MCF 10A (cell line): ENCODE results near the gene H6PD. TPM values are rescaled to one million over a fixed set of nuclear protein-coding genes. Genes with fewer than 3 reads are reported as not detected.

ENCODE experiments used
- BruUV-seq: library from RNA; stranded (reverse); fragments of 400-500 nt; replicated peaks from 2 replicates; lab custom pipeline; 2021; lab: Mats Ljungman, UMichigan
- CTCF ChIA-PET: fragments of 300-600 bp; sonication (Branson Sonifier 250); formaldehyde crosslinking; extraction: SDS; loops from one replicate; lab custom pipeline; 2021; ENCODE audit warnings: antibody characterized with exemption, inconsistent platforms; lab: Yijun Ruan, JAX
- POLR2A ChIA-PET: fragments of 300-600, 350-650 bp; sonication (Branson Sonifier 250); formaldehyde crosslinking; extraction: SDS; loops from one replicate; lab custom pipeline; 2020; ENCODE audit warnings: antibody characterized with exemption, inconsistent platforms; lab: Yijun Ruan, JAX
- DNase-seq: peaks from one replicate; pipeline ENCODE4 v3.0.0-alpha.2; 2018; ENCODE audit not compliant: unreplicated experiment
- H3K27ac Mint-ChIP-seq: one replicate; pipeline ENCODE4 v1.8.0; 2022; ENCODE audit warnings: mild to moderate bottlenecking, low read depth, mixed read lengths; ENCODE audit not compliant: unreplicated experiment
- H3K27me3 Mint-ChIP-seq: one replicate; pipeline ENCODE4 v1.8.0; 2022; ENCODE audit warnings: mixed read lengths; ENCODE audit not compliant: insufficient read depth, unreplicated experiment
- H3K36me3 Mint-ChIP-seq: one replicate; pipeline ENCODE4 v1.8.0; 2022; ENCODE audit warnings: mild to moderate bottlenecking, moderate library complexity, mixed read lengths; ENCODE audit not compliant: insufficient read depth, unreplicated experiment
- H3K4me1 Mint-ChIP-seq: one replicate; pipeline ENCODE4 v1.8.0; 2022; ENCODE audit warnings: mixed read lengths; ENCODE audit not compliant: insufficient read depth, unreplicated experiment
- H3K4me3 Mint-ChIP-seq: one replicate; pipeline ENCODE4 v1.8.0; 2022; ENCODE audit warnings: mild to moderate bottlenecking, moderate library complexity, mixed read lengths; ENCODE audit not compliant: unreplicated experiment
- H3K9me3 Mint-ChIP-seq: one replicate; pipeline ENCODE4 v1.8.0; 2022; ENCODE audit warnings: mixed read lengths; ENCODE audit not compliant: unreplicated experiment
- CTCF ChIP-seq: fragments of 200-600 bp; IDR thresholded peaks from one replicate; pipeline ENCODE4 v1.8.0; 2022; ENCODE audit warnings: antibody characterized with exemption, mild to moderate bottlenecking; ENCODE audit not compliant: unreplicated experiment
- intact Hi-C: fragments of 100-400 bp; cut with micrococcal nuclease; formaldehyde crosslinking; loops from 2 replicates; pipeline ENCODE4 v1.14.1; 2022
- total RNA-seq: library from RNA; stranded (reverse); gene quantifications from 2 replicates; pipeline ENCODE4 v1.2.3, GENCODE V29; 2022

H6PD gene
- total RNA-seq, 1 experiment from 2014 or later = 23.6 TPM

GRCh38 chr1:9225411-9225785, 9.2 kb upstream of the H6PD start:
- Mint-ChIP-seq H3K27ac (no peak overlapping the region), H3K4me3 (no peak overlapping the region), H3K27me3 (no peaks in the 10 kb centered on the region), H3K36me3 (no peaks in the 10 kb centered on the region), H3K4me1 (peaks cover 4% of the 10 kb centered on the region), H3K9me3 (peaks cover 11% of the 10 kb centered on the region)
- BruUV-seq = no TSS peak
- intact Hi-C loops = no loop called here
- ChIA-PET CTCF (interaction anchor here (1.4 kb wide), 1 partner anchor 9 kb away, joined by 7 read pairs; the partner anchor contains the start of gene H6PD), POLR2A (no interaction called here)
- no peak for DNase-seq
- no peak for TF ChIP-seq CTCF

DNA sequence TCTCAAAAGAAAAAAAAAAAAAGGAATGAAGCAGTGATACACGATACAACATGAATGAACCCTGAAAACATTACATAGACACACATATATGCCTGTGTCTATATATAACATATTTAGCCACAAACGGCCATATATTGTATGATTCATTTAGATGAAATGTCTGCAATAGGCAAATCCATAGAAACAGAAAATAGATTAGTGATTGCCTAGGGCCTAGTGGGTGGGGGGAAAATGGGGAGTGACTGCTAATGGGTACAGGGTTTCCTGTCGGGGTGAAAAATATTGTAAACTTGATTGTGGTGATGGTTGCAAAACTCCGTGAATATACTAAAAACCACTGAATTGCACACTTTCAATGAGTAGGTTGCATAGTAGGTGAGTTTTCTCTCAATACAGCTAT, 6.0 kb upstream of the H6PD start:
- Mint-ChIP-seq H3K36me3 (no peaks in the 10 kb centered on the region), H3K27me3 (no peaks in the 10 kb centered on the region), H3K27ac (no peak overlapping the region), H3K4me1 (peaks cover 19% of the 10 kb centered on the region), H3K9me3 (peaks cover 3% of the 10 kb centered on the region), H3K4me3 (no peak overlapping the region)
- no TSS peak for BruUV-seq
- no peak for TF ChIP-seq CTCF
- intact Hi-C loops = no loop called here
- peak; percentile 24 for DNase-seq
- ChIA-PET CTCF (interaction anchor here (0.6 kb wide), 2 partner anchors 8 to 162 kb away, joined by 3 to 5 read pairs; no protein-coding TSS in a partner anchor), POLR2A (interaction anchor here (0.6 kb wide), 1 partner anchor 102 kb away, joined by 3 read pairs; no protein-coding TSS in a partner anchor)

DNA sequence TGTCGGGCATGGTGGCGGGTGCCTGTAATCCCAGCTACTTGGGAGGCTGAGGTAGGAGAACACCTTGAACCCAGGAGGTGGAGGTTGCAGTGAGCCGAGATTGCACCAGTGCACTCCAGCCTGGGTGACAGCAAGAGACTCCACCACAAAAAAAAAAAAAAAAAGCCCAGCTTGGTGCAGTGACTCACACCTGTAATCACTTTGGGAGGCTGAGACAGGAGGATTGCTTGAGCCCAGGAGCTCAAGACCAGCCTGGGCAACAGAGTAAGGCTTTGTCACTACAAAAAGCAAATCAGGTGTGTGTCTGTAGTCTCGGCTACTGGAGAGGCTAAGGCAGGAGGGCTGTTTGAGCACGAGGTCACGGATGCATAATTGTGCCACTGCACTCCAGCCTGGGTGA, 5.0 kb upstream of the H6PD start:
- no peak for TF ChIP-seq CTCF
- Mint-ChIP-seq H3K27me3 (no peaks in the 10 kb centered on the region), H3K4me3 (no peak overlapping the region), H3K9me3 (no peaks in the 10 kb centered on the region), H3K27ac (no peak overlapping the region), H3K36me3 (no peaks in the 10 kb centered on the region), H3K4me1 (peaks cover 19% of the 10 kb centered on the region)
- no peak for DNase-seq
- POLR2A ChIA-PET = interaction anchor here (0.6 kb wide), 1 partner anchor 11 kb away, joined by 5 read pairs; no protein-coding TSS in a partner anchor
- intact Hi-C loops = no loop called here
- BruUV-seq = no TSS peak
- CTCF ChIA-PET = interaction anchor here (0.6 to 0.9 kb wide), 4 partner anchors 17 to 261 kb away, joined by 3 to 5 read pairs (median 4); no protein-coding TSS in a partner anchor

DNA sequence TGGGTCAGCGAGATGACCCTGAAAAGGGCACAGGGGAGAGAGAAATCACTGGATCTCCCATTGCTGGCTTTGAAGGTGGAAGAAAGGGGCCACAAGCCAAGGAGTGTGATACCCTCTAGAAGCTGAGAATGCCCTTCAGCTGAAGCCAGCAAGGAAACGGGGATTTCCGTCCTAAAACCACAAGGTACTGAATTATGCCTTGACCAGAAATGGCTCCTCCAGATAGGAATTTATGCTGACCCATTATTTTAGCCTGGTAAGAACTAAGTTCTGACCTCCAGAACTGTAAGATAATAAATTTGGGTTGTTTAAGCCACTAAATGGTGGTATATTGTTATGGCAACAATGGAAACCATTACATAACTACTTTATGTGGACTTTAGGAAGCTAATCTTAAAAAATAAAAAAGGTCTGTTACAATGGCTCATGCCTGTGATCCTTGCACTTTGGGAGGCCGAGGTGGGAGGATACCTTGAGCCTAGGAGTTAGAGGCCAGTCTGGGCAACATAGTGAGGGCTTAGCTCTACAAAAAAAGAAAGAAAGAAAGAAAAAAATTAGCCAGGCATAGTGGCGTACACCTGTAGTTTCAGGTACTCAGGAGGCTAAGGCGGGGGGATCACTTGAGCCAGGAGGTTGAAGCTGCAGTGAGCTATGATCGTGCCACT, 3.6 kb upstream of the H6PD start:
- ChIA-PET POLR2A (interaction anchor here (0.6 to 1.0 kb wide), 4 partner anchors 37 to 631 kb away, joined by 3 to 4 read pairs (median 3); no protein-coding TSS in a partner anchor), CTCF (interaction anchor here (0.5 to 1.1 kb wide), 5 partner anchors 14 to 227 kb away, joined by 3 read pairs; no protein-coding TSS in a partner anchor)
- Mint-ChIP-seq H3K27ac (no peak overlapping the region), H3K36me3 (no peaks in the 10 kb centered on the region), H3K27me3 (no peaks in the 10 kb centered on the region), H3K4me1 (peaks cover 19% of the 10 kb centered on the region), H3K9me3 (no peaks in the 10 kb centered on the region), H3K4me3 (no peak overlapping the region)
- no TSS peak for BruUV-seq
- no peak for DNase-seq
- no peak for TF ChIP-seq CTCF
- intact Hi-C loops = no loop called here
